Measurements from ENCODE around the gene FAM174C.
"Not testable (repeated sequence)": the region's sequence is repeated elsewhere in the genome, so short reads cannot be mapped to it uniquely, and the experiment has no call there.

Gene FAM174C

GRCh38 chr19:1237754-1238368 lies 37.5 kb upstream of the FAM174C start, which contains the start of gene CBARP:
TSS of gene CBARP (minus strand) at chr19:1238005. CDS start at chr19:1236100, 1,905 bp downstream.
- DNase-seq: peak; percentile 51

- peak; percentile 25 for DNase-seq
These were observed 36.7 kb upstream of the FAM174C start for GRCh38 chr19:1238369-1239303.

- DNase-seq: no peak
These were observed 35.9 kb upstream of the FAM174C start for GRCh38 chr19:1239420-1239795.

- DNase-seq: peak; percentile 86
These were observed 35.3 kb upstream of the FAM174C start for GRCh38 chr19:1239796-1240737.

- DNase-seq: no peak
These were observed 34.4 kb upstream of the FAM174C start for GRCh38 chr19:1240925-1241324.

GRCh38 chr19:1241417-1242095 lies 33.8 kb upstream of the FAM174C start, which contains the start of gene ATP5F1D:
TSS of gene ATP5F1D (plus strand) at chr19:1241751. CDS start at chr19:1241851, 100 bp downstream.
- DNase-seq: peak; percentile 98

- peak; percentile 85 for DNase-seq
These were observed 31.3 kb upstream of the FAM174C start for GRCh38 chr19:1243768-1244692.

- peak; percentile 36 for DNase-seq
These were observed 30.5 kb upstream of the FAM174C start for GRCh38 chr19:1244693-1245451.

GRCh38 chr19:1245494-1246264 lies 29.7 kb upstream of the FAM174C start:
- DNase-seq: no peak

- DNase-seq: not testable (repeated sequence)
These were observed 28.9 kb upstream of the FAM174C start for GRCh38 chr19:1246265-1247087.

GRCh38 chr19:1247748-1248138 lies 27.6 kb upstream of the FAM174C start:
- no peak for DNase-seq

- DNase-seq: peak; percentile 84
These were observed 27.1 kb upstream of the FAM174C start, which contains the start of gene MIDN for GRCh38 chr19:1248139-1248785. TSS of gene MIDN (plus strand) at chr19:1248583. CDS start at chr19:1250297, 1,714 bp downstream.

- DNase-seq: peak; percentile 80
These were observed 26.5 kb upstream of the FAM174C start for GRCh38 chr19:1248786-1249297.

- DNase-seq: peak; percentile 96
These were observed 25.9 kb upstream of the FAM174C start for GRCh38 chr19:1249298-1249989.

- no peak for DNase-seq
These were observed 25.3 kb upstream of the FAM174C start for GRCh38 chr19:1249990-1250436.

- no peak for DNase-seq
These were observed 24.7 kb upstream of the FAM174C start for GRCh38 chr19:1250437-1251260.
